Left ventricle myocardium inferior (tissue), 1 donor: ENCODE data around the gene GPR146. TPM values are rescaled to one million over a fixed set of nuclear protein-coding genes. Genes with fewer than 3 reads are reported as not detected.

ENCODE experiments used
- DNase-seq: peaks from one replicate; pipeline ENCODE4 v3.0.0-alpha.2; 2020
- H3K27ac ChIP-seq: fragments of 200-600 bp; replicated peaks from 2 replicates; pipeline ENCODE4 v1.8.0; 2021
- H3K27me3 ChIP-seq: fragments of 200-600 bp; 2 replicates; pipeline ENCODE4 v1.8.0; 2021; ENCODE audit warnings: low read depth
- H3K36me3 ChIP-seq: fragments of 200-600 bp; 2 replicates; pipeline ENCODE4 v1.8.0; 2021
- H3K4me1 ChIP-seq: fragments of 200-600 bp; 2 replicates; pipeline ENCODE4 v1.8.0; 2021
- H3K4me3 ChIP-seq: fragments of 200-600 bp; 2 replicates; pipeline ENCODE4 v1.8.0; 2021; ENCODE audit warnings: mild to moderate bottlenecking, moderate library complexity
- H3K9me3 ChIP-seq: fragments of 200-600 bp; replicated peaks from 2 replicates; pipeline ENCODE4 v1.8.0; 2021
- intact Hi-C: fragments of 100-400 bp; cut with micrococcal nuclease; formaldehyde crosslinking; loops from one replicate; pipeline ENCODE4 v1.11.0; 2022
- total RNA-seq: library from RNA; stranded (reverse); fragmentation: NEBNext Ultra II Directional; extraction: Animal tissue kit (Norgen Biotek cat#: 25700); gene quantifications from one replicate; pipeline ENCODE4 v1.2.1, GENCODE V29; 2021
- TF ChIP-seq, protein P1 (sequence below): fragments of 200-600 bp; IDR thresholded peaks from 2 replicates; pipeline ENCODE4 v1.8.0; 2021; ENCODE audit warnings: antibody characterized with exemption, mild to moderate bottlenecking, borderline replicate concordance
- donor health status: DM: no; HTN: yes; CAD: no; lungs with severe emphysema.

Gene GPR146
- total RNA-seq, 1 donor from 2014 or later, result 29.8 TPM

DNA sequence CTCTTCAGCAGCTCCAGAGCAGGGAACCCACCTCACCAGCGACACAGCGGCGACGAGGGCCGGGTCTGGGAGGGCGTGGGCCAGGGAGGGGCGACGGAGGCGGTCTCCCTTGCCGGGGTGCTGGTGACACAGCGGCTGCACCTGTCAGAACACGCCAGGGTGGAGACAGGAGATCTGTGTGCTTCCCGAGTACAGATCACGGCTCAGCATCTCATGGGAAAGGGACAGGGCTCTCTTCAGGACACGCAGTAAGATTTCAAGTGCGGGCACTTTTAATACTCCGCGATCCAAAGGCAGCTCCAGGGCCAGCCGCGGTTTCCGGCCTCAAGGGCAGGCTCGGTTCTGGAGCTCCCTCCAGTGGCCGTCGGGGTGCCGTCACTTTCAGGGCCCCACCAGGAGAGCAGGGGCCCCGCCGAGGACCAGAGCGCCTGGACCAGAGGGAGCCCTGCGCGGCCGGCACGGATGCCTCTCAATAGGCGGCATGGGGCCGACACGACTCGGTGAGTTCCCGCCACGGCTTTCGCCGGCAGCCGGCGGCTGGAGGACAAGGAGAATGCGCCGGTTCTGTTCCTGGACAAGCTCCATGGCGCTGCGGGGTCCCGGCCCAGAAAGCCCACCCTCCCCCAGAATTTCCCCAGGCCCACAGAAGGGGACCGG lies 21.4 kb downstream of the GPR146 start:
- H3K27ac ChIP-seq, result no peak overlapping the region
- peak overlapping the region; percentile 55 for H3K4me3 ChIP-seq

DNA sequence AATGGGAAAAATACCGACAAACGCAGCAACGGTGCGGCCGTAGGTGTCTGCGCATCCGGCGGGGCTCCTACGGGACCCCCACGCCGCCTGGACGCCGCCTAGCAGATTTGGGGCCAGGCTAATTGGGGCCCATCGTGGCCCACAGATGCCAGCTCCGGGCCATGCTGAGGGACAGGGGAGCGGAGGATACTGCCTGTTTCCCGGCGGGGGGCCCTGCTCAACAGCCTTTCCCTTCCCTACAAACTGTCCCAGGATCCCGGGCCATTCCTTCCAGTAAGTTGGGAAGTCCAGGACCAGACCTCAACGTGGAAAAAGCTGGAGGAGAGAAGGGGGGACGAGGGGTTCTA lies 21.9 kb downstream of the GPR146 start:
- no peaks in the 10 kb centered on the region for H3K27me3 ChIP-seq
- no peaks in the 10 kb centered on the region for H3K9me3 ChIP-seq
- TF ChIP-seq, protein P1, sequence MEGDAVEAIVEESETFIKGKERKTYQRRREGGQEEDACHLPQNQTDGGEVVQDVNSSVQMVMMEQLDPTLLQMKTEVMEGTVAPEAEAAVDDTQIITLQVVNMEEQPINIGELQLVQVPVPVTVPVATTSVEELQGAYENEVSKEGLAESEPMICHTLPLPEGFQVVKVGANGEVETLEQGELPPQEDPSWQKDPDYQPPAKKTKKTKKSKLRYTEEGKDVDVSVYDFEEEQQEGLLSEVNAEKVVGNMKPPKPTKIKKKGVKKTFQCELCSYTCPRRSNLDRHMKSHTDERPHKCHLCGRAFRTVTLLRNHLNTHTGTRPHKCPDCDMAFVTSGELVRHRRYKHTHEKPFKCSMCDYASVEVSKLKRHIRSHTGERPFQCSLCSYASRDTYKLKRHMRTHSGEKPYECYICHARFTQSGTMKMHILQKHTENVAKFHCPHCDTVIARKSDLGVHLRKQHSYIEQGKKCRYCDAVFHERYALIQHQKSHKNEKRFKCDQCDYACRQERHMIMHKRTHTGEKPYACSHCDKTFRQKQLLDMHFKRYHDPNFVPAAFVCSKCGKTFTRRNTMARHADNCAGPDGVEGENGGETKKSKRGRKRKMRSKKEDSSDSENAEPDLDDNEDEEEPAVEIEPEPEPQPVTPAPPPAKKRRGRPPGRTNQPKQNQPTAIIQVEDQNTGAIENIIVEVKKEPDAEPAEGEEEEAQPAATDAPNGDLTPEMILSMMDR, result no peak
- intact Hi-C loops, result no loop called here
- DNase-seq, result no peak
- no peak overlapping the region for H3K27ac ChIP-seq
- H3K4me1 ChIP-seq, result peaks cover 15% of the 10 kb centered on the region
- H3K4me3 ChIP-seq, result peak overlapping the region; percentile 55
- no peaks in the 10 kb centered on the region for H3K36me3 ChIP-seq

More for the DNA sequence above, 21.4 kb downstream of the GPR146 start:
- no peaks in the 10 kb centered on the region for H3K9me3 ChIP-seq
- DNase-seq, result peak; percentile 88
- TF ChIP-seq, protein P1, result peak; percentile 98
- H3K27me3 ChIP-seq, result no peaks in the 10 kb centered on the region
- peaks cover 20% of the 10 kb centered on the region for H3K4me1 ChIP-seq
- H3K36me3 ChIP-seq, result no peaks in the 10 kb centered on the region
- intact Hi-C loops, result loop anchor here (2.0 kb wide), 1 partner anchor 73 kb away; no protein-coding TSS in a partner anchor

DNA sequence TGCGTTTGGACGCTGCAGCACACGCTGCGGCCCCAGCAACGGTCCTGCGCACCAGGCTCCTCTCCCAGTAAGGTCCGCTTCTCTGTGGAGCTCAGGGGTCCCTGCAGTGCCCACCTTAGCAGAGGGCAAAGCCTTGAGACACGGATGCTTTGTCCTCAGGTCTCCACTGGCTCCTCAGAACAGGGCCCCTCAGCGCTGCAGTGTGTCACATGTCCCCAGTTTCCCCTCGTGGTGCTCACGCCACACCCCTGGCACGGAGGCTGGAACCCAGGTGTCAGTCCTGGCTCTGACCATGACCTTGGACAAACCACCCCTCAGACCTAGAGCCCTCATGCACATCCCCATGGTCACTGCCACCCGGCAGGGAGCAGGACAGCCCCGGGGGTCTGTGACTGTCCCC lies 23.7 kb downstream of the GPR146 start:
- Histone ChIP-seq H3K9me3 (no peaks in the 10 kb centered on the region), H3K27me3 (no peaks in the 10 kb centered on the region), H3K4me1 (peaks cover 14% of the 10 kb centered on the region), H3K4me3 (no peak overlapping the region), H3K36me3 (no peaks in the 10 kb centered on the region), H3K27ac (no peak overlapping the region)
- intact Hi-C loops, result no loop called here
- no peak for DNase-seq
- TF ChIP-seq, protein P1, result no peak

DNA sequence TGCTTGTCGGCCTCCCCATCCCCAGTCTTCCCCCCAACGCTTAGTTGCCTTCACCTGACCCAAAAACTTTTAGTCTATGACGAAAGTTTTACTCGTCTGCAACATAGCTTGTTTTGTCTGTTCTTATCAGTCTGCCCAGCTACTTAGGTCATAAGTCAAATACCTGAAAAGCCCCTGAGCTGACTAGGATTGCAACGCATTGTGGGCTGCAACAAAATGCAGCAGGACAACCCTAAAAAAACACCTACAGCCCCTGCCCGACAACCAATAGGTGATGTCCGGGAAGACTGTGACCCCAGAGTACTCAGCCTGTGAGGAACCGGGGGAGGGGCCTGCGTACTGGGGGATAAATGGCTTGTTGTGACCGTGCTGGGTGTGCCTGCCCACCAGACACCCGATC lies 24.3 kb downstream of the GPR146 start:
- H3K4me1 ChIP-seq, result peaks cover 14% of the 10 kb centered on the region
- TF ChIP-seq, protein P1, result no peak
- H3K4me3 ChIP-seq, result no peak overlapping the region
- H3K9me3 ChIP-seq, result no peaks in the 10 kb centered on the region
- no peaks in the 10 kb centered on the region for H3K27me3 ChIP-seq
- H3K27ac ChIP-seq, result no peak overlapping the region
- intact Hi-C loops, result no loop called here
- H3K36me3 ChIP-seq, result no peaks in the 10 kb centered on the region
- no peak for DNase-seq

DNA sequence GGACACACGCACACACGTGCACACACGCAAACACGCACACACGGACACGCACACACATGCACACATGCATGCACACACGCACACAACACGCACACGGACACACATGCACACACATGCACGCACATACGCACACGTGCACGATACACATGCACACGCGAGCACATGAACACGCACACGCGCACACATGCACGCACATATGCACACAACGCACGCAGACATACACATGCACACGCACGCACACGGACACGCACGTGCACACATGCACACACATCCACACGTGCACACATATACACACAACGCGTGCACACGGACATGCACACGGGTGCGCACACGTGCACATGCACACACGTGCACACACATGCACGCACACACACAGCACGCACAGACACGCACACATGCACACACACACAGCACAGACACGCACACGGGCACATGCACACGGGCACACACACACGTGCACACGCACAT lies 26.2 kb downstream of the GPR146 start:
- TF ChIP-seq, protein P1, result no peak
- intact Hi-C loops, result no loop called here
- Histone ChIP-seq H3K27me3 (no peaks in the 10 kb centered on the region), H3K9me3 (no peaks in the 10 kb centered on the region), H3K27ac (no peak overlapping the region), H3K4me1 (peaks cover 7% of the 10 kb centered on the region), H3K36me3 (no peaks in the 10 kb centered on the region), H3K4me3 (no peak overlapping the region)
- no peak for DNase-seq
